ENCODE measurements around the gene DDT.
"Not testable (repeated sequence)": the region's sequence is repeated elsewhere in the genome, so short reads cannot be mapped to it uniquely, and the experiment has no call there.

Gene DDT

GRCh38 chr22:23949764-23950163 lies 24.5 kb downstream of the DDT start:
- DNase-seq = not testable (repeated sequence)

DNA sequence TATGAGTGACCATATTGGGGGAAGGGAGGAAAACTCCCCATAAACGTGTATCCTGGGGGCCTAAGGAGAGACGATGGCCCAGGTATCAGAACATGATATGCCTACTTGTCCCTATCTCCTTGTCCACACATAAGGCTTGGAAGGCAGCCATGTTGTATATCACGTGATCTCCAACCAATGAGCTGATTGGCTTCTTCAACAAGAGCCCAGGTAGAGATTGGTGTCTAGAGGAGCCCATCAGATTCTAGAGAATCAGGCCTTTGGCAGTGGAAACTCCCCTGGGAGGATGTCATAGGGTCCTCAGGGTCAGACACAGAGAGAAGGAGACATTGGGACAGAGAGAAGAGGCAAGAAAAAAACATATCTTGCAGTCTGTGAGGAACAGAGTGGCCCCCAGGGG lies 26.9 kb downstream of the DDT start:
- not testable (repeated sequence) for DNase-seq

GRCh38 chr22:23940166-23940565 lies 34.1 kb downstream of the DDT start:
- not testable (repeated sequence) for DNase-seq

- no peak for DNase-seq
Measured at GRCh38 chr22:23939017-23939357, 35.3 kb downstream of the DDT start.

GRCh38 chr22:23938328-23939016 lies 35.8 kb downstream of the DDT start:
- DNase-seq = no peak

DNA sequence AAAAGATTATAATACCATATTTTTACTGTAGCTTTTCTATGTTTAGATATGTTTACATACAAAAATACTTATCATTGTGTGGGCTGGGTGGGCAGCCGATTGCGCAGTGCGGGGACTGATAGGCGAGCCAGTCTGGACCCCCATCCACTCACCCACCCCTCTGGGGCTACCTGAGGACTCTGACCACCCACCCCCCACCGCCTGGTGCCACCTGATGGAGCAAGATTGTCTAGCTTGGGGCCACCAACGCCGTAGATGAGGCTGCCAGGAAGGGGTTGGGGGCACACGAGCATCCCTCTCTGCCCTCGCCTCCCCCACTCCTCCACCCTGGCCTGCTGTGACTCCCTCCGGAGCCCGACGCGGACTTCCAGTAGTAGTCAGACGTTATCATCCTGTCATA lies 47.7 kb downstream of the DDT start:
- DNase-seq = no peak

DNA sequence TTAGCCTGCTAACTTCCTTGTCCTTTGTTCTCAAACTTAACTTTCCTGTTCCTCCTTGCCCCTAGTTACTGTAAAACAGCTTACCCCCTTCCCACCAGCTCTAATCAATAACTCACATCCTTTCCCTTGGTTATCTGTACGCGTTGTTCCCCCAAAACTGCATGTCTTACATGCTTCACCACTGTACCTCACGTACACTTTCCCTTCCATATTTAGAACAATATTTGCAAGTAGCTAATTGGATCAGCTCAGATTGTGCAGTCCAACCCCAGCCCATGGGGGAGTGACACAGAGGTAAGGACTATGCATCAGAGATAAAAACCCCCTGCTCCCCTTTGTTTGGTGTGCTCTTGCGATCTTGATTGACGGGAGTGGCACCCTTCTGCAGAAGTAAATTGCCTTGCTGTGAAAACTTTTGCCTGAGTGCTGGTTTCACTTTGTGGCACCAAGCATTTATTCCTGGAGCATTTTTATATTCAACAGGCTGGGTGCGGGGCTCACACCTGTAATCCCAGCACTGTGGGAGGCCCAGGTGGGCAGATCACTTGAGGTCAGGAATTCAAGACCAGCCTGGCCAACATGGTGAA lies 49.1 kb downstream of the DDT start:
- DNase-seq = no peak

DNA sequence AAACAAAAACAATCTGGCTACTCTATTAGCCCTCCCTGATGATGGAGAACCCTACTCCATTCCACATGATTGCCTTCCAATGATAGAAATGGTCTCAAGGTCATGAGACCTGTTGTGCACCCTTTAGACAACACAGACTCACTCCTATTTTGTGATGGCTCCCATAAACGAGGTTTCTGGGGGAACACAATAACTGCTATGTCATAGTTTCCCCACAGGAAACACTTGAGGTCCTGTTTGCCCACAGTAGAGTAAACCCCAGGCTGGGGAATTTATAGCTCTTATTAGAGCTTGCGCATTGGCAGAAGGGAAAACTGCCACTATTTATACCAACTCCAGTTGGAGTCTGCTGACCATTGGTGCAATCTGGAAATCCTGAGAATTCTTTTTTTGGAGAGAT lies 51.3 kb downstream of the DDT start:
- no peak for DNase-seq

DNA sequence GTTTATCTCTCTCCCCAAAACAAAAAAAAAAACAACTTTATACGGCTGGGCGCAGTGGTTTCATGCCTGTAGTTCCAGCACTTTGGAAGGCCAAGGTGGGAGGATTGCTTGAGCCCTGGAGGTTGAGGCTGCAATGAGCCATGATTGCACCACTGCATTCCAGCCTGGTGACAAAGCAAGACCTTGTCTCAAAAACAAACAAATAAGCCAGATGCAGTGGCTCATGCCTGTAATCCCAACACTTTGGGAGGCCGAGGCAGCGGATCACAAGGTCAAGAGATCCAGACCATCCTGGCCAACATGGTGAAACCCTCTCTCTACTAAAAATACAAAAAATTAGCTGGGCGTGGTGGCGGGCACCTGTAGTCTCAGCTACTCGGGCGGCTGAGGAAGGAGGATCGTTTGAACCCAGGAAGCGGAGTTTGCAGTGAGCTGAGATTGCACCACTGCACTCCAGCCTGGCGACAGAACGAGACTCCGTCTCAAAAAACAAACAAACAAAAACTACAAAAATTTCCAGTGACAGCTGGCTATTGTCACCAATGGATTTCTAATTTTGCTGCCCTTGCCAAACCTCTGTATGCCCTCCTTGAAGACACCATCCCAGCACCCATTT lies 52.5 kb downstream of the DDT start:
- DNase-seq = not testable (repeated sequence)

Measured in NCI-H2081 (cell line).